Ectodermal cell (in vitro differentiated cells): ENCODE data around the gene ABHD5.

ENCODE experiments used
- H3K27ac ChIP-seq: 2 replicates; pipeline ENCODE4 v1.7.0; 2013; ENCODE audit warnings: mild to moderate bottlenecking, low read depth, low read length; ENCODE audit not compliant: insufficient read depth, poor library complexity, severe bottlenecking
- H3K27me3 ChIP-seq: 2 replicates; pipeline ENCODE4 v1.7.0; 2013; ENCODE audit warnings: mild to moderate bottlenecking, low read length; ENCODE audit not compliant: insufficient read depth, control insufficient read depth, poor library complexity, severe bottlenecking
- H3K36me3 ChIP-seq: one replicate; pipeline ENCODE4 v1.7.0; 2013; ENCODE audit warnings: low read length; ENCODE audit not compliant: control insufficient read depth, insufficient read depth
- H3K4me1 ChIP-seq: one replicate; pipeline ENCODE4 v1.7.0; 2013; ENCODE audit warnings: low read length; ENCODE audit not compliant: control insufficient read depth, insufficient read depth
- H3K4me3 ChIP-seq: 2 replicates; pipeline ENCODE4 v1.7.0; 2013; ENCODE audit warnings: low read depth, low read length, control low read depth; ENCODE audit not compliant: insufficient read depth
- H3K9me3 ChIP-seq: 2 replicates; pipeline ENCODE4 v1.7.0; 2013; ENCODE audit warnings: mild to moderate bottlenecking, low read length, moderate library complexity; ENCODE audit not compliant: control insufficient read depth
- WGBS, 2 experiments: methylation state at CpG; one replicate each; pipeline ENCODE4 v1.1.7; 2013; ENCODE audit warnings: missing lambda C conversion rate in 2 of 2; 5-methylcytosine and 5-hydroxymethylcytosine counted together

The ABHD5 gene

GRCh38 chr3:43774799-43775198, 84.1 kb downstream of the ABHD5 start:
- H3K27ac ChIP-seq = no peak overlapping the region
- no peak overlapping the region for H3K4me3 ChIP-seq
- H3K9me3 ChIP-seq = no peaks in the 10 kb centered on the region
- no peaks in the 10 kb centered on the region for H3K4me1 ChIP-seq
- H3K27me3 ChIP-seq = no peaks in the 10 kb centered on the region
- no peaks in the 10 kb centered on the region for H3K36me3 ChIP-seq
- WGBS, 2 experiments = 95 to 96% methylated on average over 4 of the region's 4 CpGs

GRCh38 chr3:43776101-43776500, 85.4 kb downstream of the ABHD5 start:
- Histone ChIP-seq H3K36me3 (no peaks in the 10 kb centered on the region), H3K27ac (no peak overlapping the region), H3K27me3 (no peaks in the 10 kb centered on the region), H3K4me1 (no peaks in the 10 kb centered on the region), H3K9me3 (no peaks in the 10 kb centered on the region), H3K4me3 (no peak overlapping the region)
- 93 to 96% methylated on average over 3 of the region's 3 CpGs for WGBS, 2 experiments

GRCh38 chr3:43779850-43780249, 89.1 kb downstream of the ABHD5 start:
- WGBS, 2 experiments = 86 to 87% methylated on average over 3 of the region's 3 CpGs
- no peak overlapping the region for H3K4me3 ChIP-seq
- no peaks in the 10 kb centered on the region for H3K4me1 ChIP-seq
- no peak overlapping the region for H3K27ac ChIP-seq
- H3K27me3 ChIP-seq = no peaks in the 10 kb centered on the region
- H3K36me3 ChIP-seq = no peaks in the 10 kb centered on the region
- no peaks in the 10 kb centered on the region for H3K9me3 ChIP-seq

GRCh38 chr3:43782541-43782940, 91.8 kb downstream of the ABHD5 start:
- no peaks in the 10 kb centered on the region for H3K27me3 ChIP-seq
- H3K27ac ChIP-seq = no peak overlapping the region
- no peak overlapping the region for H3K4me3 ChIP-seq
- peaks cover 5% of the 10 kb centered on the region for H3K4me1 ChIP-seq
- no peaks in the 10 kb centered on the region for H3K9me3 ChIP-seq
- no peaks in the 10 kb centered on the region for H3K36me3 ChIP-seq
- 87 to 88% methylated on average over 2 of the region's 2 CpGs for WGBS, 2 experiments
